SKM-1 treated with dmso at 0.1 percent for 144 hours (cell line): Measurements from ENCODE around the gene ROR2.

ENCODE experiments used
- DNase-seq: peaks from one replicate; lab custom pipeline; 2025; ENCODE audit not compliant: unreplicated experiment; lab: John Stamatoyannopoulos, UW

The ROR2 gene

DNA sequence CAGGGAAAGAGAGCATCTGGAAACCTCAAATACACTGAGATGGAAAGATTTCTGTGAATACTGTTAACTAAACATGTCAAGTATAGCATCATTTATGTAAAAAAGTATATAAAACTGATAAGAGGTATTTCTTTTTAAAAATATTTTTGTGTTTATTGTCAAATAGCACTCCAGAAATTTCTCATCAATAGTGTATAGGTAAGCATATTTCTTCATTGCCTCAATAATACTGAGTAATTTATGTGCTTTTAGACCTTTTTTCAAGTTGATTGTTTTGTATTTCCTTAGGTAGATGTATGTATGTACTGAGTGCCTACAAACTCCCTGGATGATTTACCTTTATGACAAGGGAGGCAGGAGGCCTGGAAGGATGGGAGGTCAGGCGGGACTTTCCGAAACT, 196.3 kb downstream of the ROR2 start:
- no peak for DNase-seq

DNA sequence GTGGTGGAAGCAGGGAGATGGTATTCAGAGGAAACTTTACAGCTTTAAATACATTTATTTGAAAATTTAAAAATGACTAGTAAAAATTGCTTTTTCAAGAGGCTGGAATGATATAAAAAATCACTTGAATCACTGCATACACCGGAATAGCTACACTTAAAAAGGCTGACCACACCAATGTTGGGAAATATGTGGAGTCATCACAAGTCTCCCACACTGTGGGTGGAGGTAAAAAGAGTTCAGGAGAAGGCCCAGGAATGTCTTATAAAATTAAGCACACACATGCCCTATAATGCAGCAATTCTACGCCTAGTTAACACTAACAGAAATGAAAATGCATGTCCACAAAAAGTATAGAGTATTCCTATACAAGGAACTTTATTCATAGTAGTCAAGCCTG, 198.1 kb downstream of the ROR2 start:
- DNase-seq, result no peak

DNA sequence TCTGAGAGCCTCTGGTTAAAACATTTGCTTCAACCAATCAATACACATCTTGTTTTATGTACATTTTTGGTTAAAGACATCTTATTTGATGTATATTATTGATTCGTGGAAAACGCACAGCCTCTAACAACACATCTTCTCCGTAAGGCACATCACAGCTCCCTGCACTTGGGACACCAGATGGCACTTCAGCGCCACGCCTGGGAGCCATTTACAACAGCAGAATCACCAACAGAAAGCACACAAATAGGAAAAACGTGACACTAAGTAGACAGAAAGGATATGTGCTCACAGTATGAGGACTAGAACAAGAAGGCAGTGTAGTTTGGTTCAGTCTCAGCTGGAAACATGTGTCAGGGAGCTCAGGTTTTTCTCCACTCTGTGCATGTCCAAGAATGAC, 199.7 kb downstream of the ROR2 start:
- no peak for DNase-seq

DNA sequence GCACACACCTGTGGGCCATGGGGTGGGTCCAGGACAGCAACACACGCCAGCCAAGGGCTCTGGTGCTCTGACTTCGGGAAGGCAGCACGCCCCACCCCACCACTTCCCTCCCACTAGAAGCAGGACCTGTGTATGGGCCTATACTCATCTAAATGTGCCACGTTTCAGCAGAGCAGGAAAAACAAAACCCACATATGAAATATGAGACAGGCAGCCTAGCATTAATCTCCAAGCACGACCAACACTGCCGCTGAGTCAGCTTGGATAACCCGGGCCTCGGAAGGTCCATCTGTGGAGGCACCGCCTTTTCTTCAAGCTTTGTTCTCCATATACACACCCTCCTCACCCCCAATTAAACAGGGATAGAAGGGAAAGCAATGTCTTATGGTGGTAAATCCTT, 203.1 kb downstream of the ROR2 start:
- no peak for DNase-seq

DNA sequence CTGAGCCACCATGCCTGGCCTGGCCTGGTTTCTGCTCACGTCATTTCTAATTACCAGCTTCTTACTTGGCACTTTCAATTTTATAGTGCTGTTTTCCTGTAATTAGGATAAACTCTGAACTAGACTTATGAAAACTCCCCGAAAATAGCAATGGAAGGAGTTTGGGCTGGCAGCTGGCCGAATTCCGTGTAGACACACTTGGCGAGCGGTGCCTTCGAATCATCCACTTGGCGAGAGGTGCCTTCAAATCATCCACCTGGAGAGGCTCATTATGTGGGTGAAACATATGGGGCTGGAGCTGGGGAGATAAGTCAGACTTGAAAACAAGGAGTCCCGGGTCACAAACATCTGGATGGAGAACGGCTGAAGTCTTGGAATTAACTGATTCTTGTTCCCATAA, 203.7 kb downstream of the ROR2 start:
- no peak for DNase-seq

DNA sequence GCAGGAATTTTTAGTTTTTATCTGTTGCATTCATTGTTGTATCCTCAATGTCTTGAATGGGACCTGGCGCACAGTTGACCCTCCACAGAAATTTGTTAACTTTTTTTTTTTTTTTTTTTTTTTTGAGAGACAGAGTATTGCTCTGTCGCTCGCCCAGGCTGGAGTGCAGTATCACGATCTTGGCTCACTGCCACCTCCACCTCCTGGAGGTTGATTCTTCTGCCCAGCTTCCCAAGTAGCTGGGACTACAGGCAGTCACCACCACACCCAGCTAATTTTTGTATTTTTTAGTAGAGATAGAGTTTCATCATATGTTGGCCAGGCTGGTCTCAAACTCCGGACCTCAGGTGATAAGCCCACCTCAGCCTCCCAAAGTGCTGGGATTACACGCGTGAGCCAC, 205.9 kb downstream of the ROR2 start:
- no peak for DNase-seq

DNA sequence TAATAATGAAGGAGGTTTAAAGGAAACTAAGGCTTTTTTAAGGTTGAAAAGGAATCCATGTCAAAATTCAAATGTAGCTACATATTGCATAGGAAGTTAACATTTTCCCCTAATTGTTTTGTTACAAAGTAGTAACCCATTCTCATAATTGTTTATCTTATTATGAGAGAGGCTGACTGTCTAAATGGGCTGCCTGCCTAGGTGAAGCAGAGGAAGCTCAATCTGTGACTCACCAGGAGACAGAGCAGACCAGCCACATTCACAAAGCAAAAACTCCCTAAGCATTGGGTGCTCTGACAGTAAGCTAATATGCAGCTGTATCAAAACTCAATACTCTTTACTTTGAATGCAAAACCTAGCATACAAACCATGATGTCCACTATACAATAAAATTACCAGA, 208.5 kb downstream of the ROR2 start:
- DNase-seq, result no peak

DNA sequence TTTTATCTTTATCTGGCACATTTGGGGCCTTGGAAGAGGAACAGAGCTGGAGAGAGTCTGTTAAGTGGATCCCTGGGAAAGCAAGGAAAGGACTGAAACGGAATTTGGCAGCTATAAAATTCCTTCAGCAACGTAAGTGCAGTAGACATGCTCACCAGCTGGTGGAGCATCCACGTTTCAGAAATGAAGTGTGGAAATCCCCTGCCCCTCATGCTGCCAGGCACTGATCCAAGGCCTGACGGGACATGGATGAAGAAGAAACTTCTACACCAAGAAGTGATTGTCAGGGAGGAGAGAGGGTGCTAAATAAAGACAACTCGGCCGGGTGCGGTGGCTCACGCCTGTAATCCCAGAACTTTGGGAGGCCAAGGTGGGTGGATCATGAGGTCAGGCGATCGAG, 209.3 kb downstream of the ROR2 start:
- DNase-seq, result no peak

DNA sequence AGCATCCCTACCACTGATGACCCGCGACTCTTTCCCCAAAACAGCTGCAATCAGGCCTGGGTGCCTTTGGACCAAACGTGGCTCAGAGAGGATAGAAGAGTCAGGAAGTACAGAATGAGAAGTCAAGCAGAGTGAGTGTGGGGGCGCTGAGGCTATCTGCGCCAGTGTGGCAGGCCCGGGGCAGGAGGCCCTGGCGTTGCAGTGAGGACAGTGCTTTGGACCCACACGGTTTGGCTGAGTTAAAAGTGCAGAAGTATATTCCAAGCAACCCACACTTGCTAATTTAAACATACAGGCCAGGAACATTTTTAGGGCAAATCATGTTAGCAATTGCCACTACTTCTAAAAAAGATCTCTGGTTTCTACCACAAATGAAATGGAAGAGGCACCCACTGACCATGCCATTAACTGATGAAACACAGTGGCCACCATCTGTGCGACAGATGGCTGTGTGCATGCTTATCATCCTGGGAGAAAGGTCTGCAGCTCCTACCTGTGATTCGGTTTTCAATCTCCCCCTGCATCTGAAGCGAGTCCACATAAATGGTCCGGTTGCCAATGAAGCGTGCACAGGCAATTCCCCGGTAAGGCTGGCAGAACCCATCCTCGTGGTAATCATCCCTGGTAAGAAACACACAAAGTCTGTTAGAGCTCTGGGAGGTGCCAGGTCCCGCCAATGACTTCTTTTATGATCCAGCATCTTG, 213.0 kb downstream of the ROR2 start:
- no peak for DNase-seq

DNA sequence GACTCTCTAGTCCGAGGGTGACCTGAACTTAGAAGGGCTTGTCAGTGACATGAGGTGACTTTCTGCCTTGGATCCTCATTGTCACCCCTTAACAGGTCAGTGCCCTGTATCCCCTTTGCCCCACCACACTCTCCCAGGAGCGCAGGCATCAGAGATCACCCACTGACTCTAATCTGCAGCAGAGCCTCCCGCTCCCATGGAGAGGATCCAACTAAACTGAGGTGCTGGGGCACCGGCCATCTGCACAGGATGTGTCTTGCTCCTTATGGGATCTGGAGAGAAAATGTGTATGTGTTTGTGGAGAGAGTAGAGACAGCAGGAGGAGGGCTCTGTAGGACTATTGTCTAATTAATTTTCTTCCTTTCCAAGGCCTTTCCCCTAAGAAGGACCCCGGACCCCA, 213.7 kb downstream of the ROR2 start:
- DNase-seq, result no peak

DNA sequence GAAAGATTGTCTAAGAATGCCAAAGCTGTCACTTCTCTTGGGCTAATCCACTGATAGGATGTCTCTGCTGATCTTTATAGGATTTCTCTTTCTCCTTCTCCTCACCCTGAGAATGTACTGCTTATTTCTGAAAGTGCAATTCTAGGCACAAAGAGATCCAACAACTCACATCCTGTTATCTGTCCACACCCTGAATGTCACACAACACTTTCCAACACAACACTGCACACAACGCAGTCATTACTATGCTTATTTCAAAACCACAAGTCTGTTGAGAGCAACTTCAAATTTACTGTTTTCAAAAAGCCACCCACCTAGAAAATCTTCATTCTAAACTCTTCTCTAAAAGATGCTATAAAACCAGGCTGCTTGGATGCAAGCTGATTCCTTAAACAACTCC, 215.0 kb downstream of the ROR2 start:
- DNase-seq, result no peak

DNA sequence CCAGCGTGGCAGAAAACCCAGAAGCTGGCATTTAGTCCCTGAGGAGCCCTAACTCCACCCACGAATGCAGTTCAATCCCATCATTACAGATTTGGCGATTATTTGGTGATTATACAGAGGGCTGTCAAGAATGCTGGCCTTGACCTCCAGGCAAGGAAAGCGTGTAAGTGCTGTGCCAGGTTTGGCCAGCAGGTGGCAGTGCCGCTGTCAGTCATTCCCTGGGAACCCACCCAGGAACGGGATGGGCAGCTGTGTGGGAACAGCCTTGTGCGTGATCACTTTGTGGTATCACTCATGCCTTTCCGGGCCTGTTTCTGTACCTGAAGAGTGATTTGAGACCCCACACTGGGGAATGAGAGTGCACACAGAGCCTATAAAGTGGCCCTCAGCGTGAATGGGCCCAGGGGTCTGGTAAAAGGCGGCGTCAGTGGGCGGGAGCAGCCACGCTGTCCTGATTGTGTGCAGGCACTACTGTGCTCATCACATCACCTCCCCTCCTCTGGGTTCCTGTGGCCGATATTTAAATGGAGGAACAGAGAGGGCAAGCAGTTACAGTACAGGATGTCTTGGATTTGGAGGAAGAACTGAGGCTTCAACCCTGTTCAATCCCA, 215.6 kb downstream of the ROR2 start:
- no peak for DNase-seq

DNA sequence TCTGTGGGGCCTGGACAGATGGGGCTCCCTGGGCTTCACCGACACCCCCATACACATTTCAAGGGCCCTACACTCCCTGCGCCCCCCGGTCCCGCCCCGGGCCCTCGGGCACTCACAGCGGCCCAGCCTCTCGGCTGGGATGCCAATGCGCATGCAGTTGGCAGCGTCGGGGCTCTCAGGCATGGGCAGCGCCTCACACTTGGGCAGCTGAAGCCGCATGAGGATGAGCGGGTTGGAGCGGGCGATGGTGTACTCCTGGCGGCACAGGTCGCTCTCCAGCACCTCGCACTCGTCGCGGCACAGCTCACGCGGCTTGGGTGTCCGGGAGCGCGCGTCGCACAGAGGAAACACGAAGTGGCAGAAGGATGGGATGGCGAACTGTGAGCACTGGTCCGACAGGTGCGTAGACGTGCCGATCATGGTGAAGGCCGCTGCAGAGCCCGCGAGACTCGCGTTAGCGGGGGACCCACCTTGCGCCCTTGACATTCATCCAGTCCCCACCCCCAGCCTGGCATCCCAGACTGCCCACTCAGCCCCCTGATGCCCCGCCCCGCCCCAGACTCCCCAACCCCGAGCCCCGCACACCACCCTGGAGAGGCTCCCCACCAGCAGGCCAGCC, 216.9 kb downstream of the ROR2 start:
- no peak for DNase-seq

DNA sequence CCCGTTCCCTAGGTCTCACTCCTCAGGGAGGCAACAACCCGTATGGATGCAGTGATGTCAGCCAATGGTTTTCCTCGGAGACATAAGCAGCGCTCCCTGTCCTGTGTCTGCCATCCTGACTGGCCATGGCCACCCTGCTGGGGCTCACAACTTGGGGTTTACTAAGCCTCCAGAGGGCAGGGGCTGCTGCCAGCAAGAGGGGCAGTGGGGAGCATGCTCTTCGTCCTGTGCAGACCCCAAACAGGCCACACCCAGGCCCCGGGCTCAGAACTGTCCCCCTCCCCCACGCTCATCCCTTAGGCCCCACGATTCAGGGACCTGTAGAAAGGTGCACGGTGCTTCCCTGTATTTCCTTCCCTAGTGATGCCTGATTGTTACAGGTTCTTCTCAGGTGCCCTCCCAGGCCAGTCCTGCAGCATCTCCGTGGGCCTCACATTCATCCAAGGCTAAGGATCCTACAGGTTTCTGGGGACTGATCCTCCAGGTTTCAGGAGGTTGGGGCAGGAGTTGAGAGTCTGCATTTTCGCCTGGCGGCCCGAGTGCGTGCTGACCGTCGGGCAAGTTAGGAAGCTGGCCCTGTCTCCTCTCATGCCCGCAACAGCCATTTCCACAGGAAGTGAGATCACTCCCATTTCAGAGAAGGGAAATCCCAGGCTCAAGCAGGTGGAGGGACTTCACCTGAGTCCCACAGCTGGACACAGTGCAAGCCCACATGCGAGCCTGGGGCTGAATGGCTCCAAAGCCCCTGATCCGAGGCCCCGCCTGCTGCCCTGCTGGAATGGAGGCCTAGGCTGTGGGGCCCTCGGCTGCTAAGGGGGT, 217.6 kb downstream of the ROR2 start:
- DNase-seq, result no peak

DNA sequence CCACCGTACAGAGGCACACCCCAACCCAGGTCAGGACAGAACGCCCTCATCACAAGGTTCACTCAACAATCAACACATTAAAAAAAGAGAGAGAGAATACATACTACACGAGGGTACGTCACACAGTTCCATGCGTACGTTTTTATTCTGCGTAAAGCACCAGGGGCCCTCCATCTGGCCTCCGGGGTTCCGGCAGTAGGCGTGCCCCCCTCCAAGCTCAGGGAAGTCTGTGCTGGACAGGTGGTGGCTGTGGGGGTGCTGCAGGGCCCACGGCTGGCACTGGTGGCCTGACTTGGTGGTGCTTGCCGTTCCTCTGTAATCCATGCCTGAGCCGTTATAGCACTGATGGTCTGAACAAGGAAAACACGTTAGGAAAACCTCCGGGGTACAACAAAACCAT, 219.2 kb downstream of the ROR2 start:
- no peak for DNase-seq

DNA sequence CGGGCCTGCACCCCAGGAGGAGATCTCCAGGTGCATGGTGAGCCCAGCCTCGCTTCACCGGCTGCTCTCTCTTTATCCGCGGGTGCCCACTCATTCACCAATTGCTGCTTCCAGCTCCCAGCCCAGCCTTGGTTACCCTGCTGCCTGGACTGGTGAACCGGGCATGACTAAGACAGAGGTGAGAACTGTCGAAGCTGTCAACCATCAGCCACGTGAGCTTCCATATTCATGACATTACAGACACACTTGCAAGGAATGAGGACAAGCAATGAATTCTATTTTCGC, 220.5 kb downstream of the ROR2 start:
- no peak for DNase-seq

DNA sequence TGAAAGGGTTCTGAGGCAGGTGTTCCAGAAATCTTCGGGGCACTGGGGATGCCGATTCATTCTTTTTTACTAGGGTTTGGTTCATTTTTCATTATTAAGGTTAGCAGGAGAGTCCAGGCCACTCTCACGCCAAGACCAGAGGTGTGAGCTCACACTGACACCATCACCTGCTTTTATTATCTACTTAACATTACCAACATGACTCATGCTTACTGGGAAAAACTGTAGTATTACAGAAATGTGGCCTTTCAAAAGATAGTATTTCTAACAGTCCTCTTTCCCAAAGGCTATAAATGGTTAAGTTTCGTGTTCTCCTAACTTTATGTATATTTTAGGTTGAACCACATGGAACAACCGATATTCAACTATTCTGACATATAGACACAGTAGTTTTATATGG, 222.1 kb downstream of the ROR2 start:
- no peak for DNase-seq

DNA sequence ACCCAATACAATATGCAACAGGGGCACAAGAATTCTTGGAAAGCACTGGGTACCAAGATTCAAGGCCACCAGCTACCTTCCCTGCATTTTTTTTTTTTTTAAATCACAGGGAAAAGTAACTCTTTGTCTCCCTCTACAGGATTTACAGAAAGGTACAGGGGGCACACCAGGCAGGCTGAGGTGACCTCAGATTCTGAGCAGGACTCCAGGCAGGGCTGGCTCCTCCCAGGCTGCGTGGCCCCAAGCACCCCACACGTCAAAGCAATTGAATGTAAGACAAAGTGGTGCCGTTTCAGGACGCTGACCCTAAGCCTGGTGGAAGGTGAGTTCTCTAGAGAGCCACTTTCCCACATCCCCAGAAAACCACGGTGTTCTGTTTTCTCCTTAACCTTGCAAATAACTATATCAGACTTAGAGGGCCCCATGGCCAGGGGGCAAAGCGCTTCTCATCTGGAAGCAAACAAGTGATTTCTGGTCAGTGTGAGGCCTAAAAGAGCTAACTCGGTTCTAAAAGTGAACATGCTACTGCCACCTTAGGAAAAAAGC, 222.6 kb downstream of the ROR2 start:
- peak; percentile 4 for DNase-seq

DNA sequence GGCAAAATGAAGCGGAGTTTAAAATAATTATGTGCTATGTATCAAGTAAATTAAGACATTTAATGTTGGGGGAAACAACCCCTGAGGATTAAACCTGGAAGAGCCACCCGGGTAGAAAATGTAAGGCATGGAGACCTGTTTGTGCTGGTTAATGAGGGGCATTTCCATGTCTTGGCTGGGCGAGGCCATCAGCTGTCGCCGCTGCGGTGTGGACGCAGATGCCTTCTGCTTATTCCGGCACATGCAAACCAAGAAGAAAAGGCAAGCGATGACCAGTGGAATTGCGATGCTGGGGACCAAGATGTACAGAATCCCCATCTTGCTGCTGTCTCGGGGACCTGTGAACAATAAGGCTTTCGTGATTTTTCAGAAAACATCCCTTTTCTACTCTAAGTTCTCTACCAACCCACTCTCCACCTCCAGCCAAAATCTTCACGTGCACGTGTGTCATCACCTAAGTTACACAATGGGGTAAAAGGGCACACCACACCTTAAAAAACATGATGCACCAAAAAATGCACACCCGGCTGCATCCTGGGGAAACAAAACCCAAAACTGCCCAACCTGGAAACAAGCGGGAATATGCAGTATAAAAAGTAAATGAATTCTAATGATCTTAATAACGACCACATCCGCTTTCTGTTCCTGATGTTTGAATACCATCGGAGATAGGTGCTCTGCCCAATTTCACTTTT, 223.5 kb downstream of the ROR2 start:
- DNase-seq, result no peak

DNA sequence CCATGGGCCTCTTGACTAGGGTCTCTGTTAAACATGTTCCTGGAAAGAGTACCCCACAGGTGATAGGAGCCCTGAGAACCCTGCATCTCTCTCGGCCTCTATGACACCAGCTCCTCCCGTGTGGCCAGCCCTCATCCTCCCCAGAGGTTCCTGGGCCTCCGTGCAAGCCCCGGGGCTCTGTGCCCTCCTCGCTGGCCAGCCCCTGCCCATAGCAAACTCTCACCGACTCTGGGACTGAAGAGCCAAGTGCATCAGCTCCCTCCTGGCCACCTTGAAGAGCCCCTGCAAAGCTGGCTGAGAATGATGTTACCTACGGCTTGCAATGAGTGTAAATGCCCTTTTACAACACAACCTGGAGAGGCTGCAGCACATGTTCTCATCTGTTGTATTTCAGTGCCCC, 224.4 kb downstream of the ROR2 start:
- DNase-seq, result no peak
